Trophoblast cell (in vitro differentiated cells and primary cell): ENCODE data around the gene NKD1.
A peak's percentile ranks its signal among the peaks of the same experiment; 100 is the strongest.

Source experiments
- DNase-seq, 2 donors: peaks; one replicate each; pipeline ENCODE4 v3.0.0-alpha.2; 2016
- H2AFZ ChIP-seq: 2 replicates; pipeline ENCODE4 v1.6.1; 2013; ENCODE audit warnings: low read length, moderate library complexity, mild to moderate bottlenecking; ENCODE audit not compliant: insufficient read depth, poor library complexity
- H2AK5ac ChIP-seq: 2 replicates; pipeline ENCODE4 v1.6.1; 2013; ENCODE audit warnings: mild to moderate bottlenecking, low read length
- H2BK120ac ChIP-seq: 2 replicates; pipeline ENCODE4 v1.6.1; 2013; ENCODE audit warnings: low read length, mild to moderate bottlenecking, moderate library complexity; ENCODE audit not compliant: insufficient read depth, poor library complexity
- H2BK12ac ChIP-seq: 2 replicates; pipeline ENCODE4 v1.6.1; 2013; ENCODE audit warnings: mild to moderate bottlenecking, low read length, moderate library complexity
- H2BK5ac ChIP-seq: 2 replicates; pipeline ENCODE4 v1.6.1; 2013; ENCODE audit warnings: low read length, low read depth, moderate library complexity, mild to moderate bottlenecking; ENCODE audit not compliant: poor library complexity
- H3K14ac ChIP-seq: 2 replicates; pipeline ENCODE4 v1.6.1; 2013; ENCODE audit warnings: mild to moderate bottlenecking, low read length
- H3K18ac ChIP-seq: 2 replicates; pipeline ENCODE4 v1.6.1; 2013; ENCODE audit warnings: mild to moderate bottlenecking, low read length
- H3K23ac ChIP-seq: 2 replicates; pipeline ENCODE4 v1.6.1; 2013; ENCODE audit warnings: low read length
- H3K27ac ChIP-seq: 2 replicates; pipeline ENCODE4 v1.5.1; 2013; ENCODE audit warnings: low read depth, mild to moderate bottlenecking, inconsistent platforms, low read length, moderate library complexity
- H3K27me3 ChIP-seq: 2 replicates; pipeline ENCODE4 v1.6.1; 2013; ENCODE audit warnings: inconsistent platforms, mild to moderate bottlenecking, low read length, moderate library complexity; ENCODE audit not compliant: insufficient read depth
- H3K36me3 ChIP-seq, 2 experiments: 1 replicate in 1 of 2; 2 replicates in 1 of 2; pipeline ENCODE4 v1.6.1; 2013; ENCODE audit warnings: low read length in 2 of 2, mild to moderate bottlenecking in 2 of 2, moderate library complexity in 1 of 2; ENCODE audit not compliant: insufficient read depth in 2 of 2, control insufficient read depth in 1 of 2
- H3K4ac ChIP-seq: 2 replicates; pipeline ENCODE4 v1.6.1; 2013; ENCODE audit warnings: low read depth, mild to moderate bottlenecking, low read length, moderate library complexity
- H3K4me1 ChIP-seq, 2 experiments: 1 replicate in 1 of 2; 2 replicates in 1 of 2; pipeline ENCODE4 v1.6.1; 2013; ENCODE audit warnings: low read length in 2 of 2, mild to moderate bottlenecking in 2 of 2, moderate library complexity in 1 of 2; ENCODE audit not compliant: insufficient read depth in 2 of 2, control insufficient read depth in 1 of 2
- H3K4me2 ChIP-seq: 2 replicates; pipeline ENCODE4 v1.6.1; 2013; ENCODE audit warnings: inconsistent platforms, mild to moderate bottlenecking, low read length, moderate library complexity
- H3K4me3 ChIP-seq: 2 replicates; pipeline ENCODE4 v1.5.1; 2013; ENCODE audit warnings: mild to moderate bottlenecking, low read depth, low read length, inconsistent platforms
- H3K79me1 ChIP-seq: one replicate; pipeline ENCODE4 v1.6.1; 2013; ENCODE audit warnings: low read length
- H3K79me2 ChIP-seq: 2 replicates; pipeline ENCODE4 v1.6.1; 2013; ENCODE audit warnings: low read length, mild to moderate bottlenecking; ENCODE audit not compliant: control insufficient read depth, insufficient read depth, poor library complexity
- H3K9ac ChIP-seq: 2 replicates; pipeline ENCODE4 v1.6.1; 2013; ENCODE audit warnings: mild to moderate bottlenecking, low read length
- H3K9me3 ChIP-seq: 2 replicates; pipeline ENCODE4 v1.6.1; 2013; ENCODE audit warnings: low read depth, mild to moderate bottlenecking, control low read depth, inconsistent platforms, low read length; ENCODE audit not compliant: insufficient read depth
- H4K12ac ChIP-seq: 2 replicates; pipeline ENCODE4 v1.6.1; 2013; ENCODE audit warnings: low read depth, mild to moderate bottlenecking, low read length, moderate library complexity
- H4K8ac ChIP-seq: 2 replicates; pipeline ENCODE4 v1.6.1; 2013; ENCODE audit warnings: low read depth, mild to moderate bottlenecking, low read length, moderate library complexity
- H4K91ac ChIP-seq: one replicate; pipeline ENCODE4 v1.6.1; 2013; ENCODE audit warnings: low read depth, mild to moderate bottlenecking, low read length, moderate library complexity
- WGBS: extraction: QIAGEN DNeasy Blood & Tissue Kit; methylation state at CpG from one replicate; pipeline ENCODE4 v1.1.7; 2013; ENCODE audit warnings: missing lambda C conversion rate; ENCODE audit not compliant: insufficient read length, insufficient coverage; ENCODE audit errors: extremely low coverage; 5-methylcytosine and 5-hydroxymethylcytosine counted together

Gene NKD1

GRCh38 chr16:50681021-50681885 lies 133.1 kb downstream of the NKD1 start, which contains the start of gene SNX20:
TSS of gene SNX20 (minus strand) at chr16:50681312. CDS start at chr16:50677526, 3,786 bp downstream.
- no peak within 1 kb of the TSS for H3K9ac ChIP-seq
- no peak within 1 kb of the TSS for H2BK12ac ChIP-seq
- H3K23ac ChIP-seq = no peak within 1 kb of the TSS
- no peak within 1 kb of the TSS for H4K8ac ChIP-seq
- no peaks in the 10 kb centered on the region for H3K27me3 ChIP-seq
- H3K4me3 ChIP-seq = no peak within 1 kb of the TSS
- no peaks in the 10 kb centered on the region for H3K79me2 ChIP-seq
- peaks cover 1 to 2% of the 10 kb centered on the region in 2 experiments for H3K4me1 ChIP-seq
- no peak within 1 kb of the TSS for H3K4me2 ChIP-seq
- DNase-seq = no peak
- no peak within 1 kb of the TSS for H2BK120ac ChIP-seq
- H3K36me3 ChIP-seq = no peaks in the 10 kb centered on the region
- no peak within 1 kb of the TSS for H2AFZ ChIP-seq
- WGBS = no CpG with 5 or more reads among the region's 16 CpGs
- H2AK5ac ChIP-seq = no peak within 1 kb of the TSS
- H2BK5ac ChIP-seq = no peak within 1 kb of the TSS
- no peak within 1 kb of the TSS for H4K12ac ChIP-seq
- no peak within 1 kb of the TSS for H3K27ac ChIP-seq
- H3K14ac ChIP-seq = no peak within 1 kb of the TSS
- no peak within 1 kb of the TSS for H4K91ac ChIP-seq
- H3K18ac ChIP-seq = no peak within 1 kb of the TSS
- no peak within 1 kb of the TSS for H3K4ac ChIP-seq
- no peaks in the 10 kb centered on the region for H3K9me3 ChIP-seq
- H3K79me1 ChIP-seq = no peaks in the 10 kb centered on the region

GRCh38 chr16:50683689-50684374 lies 135.6 kb downstream of the NKD1 start:
- no peak overlapping the region for H3K4ac ChIP-seq
- no peak overlapping the region for H3K14ac ChIP-seq
- no peaks in the 10 kb centered on the region for H3K27me3 ChIP-seq
- no peak overlapping the region for H2BK5ac ChIP-seq
- H3K79me2 ChIP-seq = no peaks in the 10 kb centered on the region
- H3K4me3 ChIP-seq = no peak overlapping the region
- no peaks in the 10 kb centered on the region for H3K79me1 ChIP-seq
- H2AFZ ChIP-seq = no peak overlapping the region
- DNase-seq = peak in 1 of 2 donors; percentile 28
- WGBS = no CpG with 5 or more reads among the region's 14 CpGs
- H3K9me3 ChIP-seq = no peaks in the 10 kb centered on the region
- no peak overlapping the region for H2BK120ac ChIP-seq
- H2AK5ac ChIP-seq = no peak overlapping the region
- H3K4me1 ChIP-seq = peaks cover 4% of the 10 kb centered on the region in 2 experiments
- no peak overlapping the region for H4K8ac ChIP-seq
- no peak overlapping the region for H2BK12ac ChIP-seq
- H3K27ac ChIP-seq = no peak overlapping the region
- no peaks in the 10 kb centered on the region for H3K36me3 ChIP-seq
- H4K91ac ChIP-seq = no peak overlapping the region
- no peak overlapping the region for H3K9ac ChIP-seq
- no peak overlapping the region for H3K4me2 ChIP-seq
- no peak overlapping the region for H3K23ac ChIP-seq
- H4K12ac ChIP-seq = no peak overlapping the region
- no peak overlapping the region for H3K18ac ChIP-seq

DNA sequence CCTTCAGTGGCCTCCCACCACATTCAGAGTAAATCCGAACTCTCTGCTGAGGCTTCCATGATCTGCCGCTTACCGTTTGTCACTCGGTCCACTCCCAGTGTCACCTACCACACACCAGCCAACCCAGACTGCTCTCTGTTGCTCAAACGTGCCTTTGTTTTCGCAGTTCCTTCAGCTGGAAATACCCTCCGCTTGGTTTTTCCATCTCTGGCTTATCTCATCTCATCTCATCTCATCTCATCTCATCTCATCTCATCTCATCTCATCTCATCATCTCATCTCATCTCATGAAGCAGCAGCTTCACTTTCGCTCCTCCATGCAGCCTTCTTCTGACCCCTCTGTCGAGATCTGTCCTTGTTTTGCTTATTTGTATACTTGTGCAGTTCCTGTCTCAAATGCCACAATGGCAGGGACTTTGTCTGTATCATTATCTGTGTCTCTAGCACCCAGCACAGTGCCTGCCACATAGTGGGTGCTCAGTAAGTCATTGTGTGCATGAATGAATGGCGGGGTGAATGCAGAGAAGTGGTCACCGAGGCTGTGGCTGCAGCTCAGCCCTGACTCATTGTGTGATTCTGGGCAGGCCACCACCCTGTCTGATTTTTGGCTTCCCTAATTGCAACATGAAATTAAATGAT lies 136.7 kb downstream of the NKD1 start:
- no peaks in the 10 kb centered on the region for H3K79me1 ChIP-seq
- no peak overlapping the region for H3K18ac ChIP-seq
- no peak overlapping the region for H2BK12ac ChIP-seq
- no CpG with 5 or more reads among the region's 11 CpGs for WGBS
- no peak overlapping the region for H2BK5ac ChIP-seq
- no peaks in the 10 kb centered on the region for H3K27me3 ChIP-seq
- no peak overlapping the region for H2BK120ac ChIP-seq
- H3K79me2 ChIP-seq = no peaks in the 10 kb centered on the region
- H4K8ac ChIP-seq = no peak overlapping the region
- H3K9ac ChIP-seq = no peak overlapping the region
- H3K9me3 ChIP-seq = no peaks in the 10 kb centered on the region
- H3K27ac ChIP-seq = no peak overlapping the region
- H3K4ac ChIP-seq = no peak overlapping the region
- DNase-seq = peak; percentile 64 to 76
- peaks cover 4% of the 10 kb centered on the region in 2 experiments for H3K4me1 ChIP-seq
- no peak overlapping the region for H3K23ac ChIP-seq
- H3K36me3 ChIP-seq = no peaks in the 10 kb centered on the region
- H4K12ac ChIP-seq = no peak overlapping the region
- no peak overlapping the region for H3K14ac ChIP-seq
- H2AK5ac ChIP-seq = no peak overlapping the region
- H4K91ac ChIP-seq = no peak overlapping the region
- H2AFZ ChIP-seq = no peak overlapping the region
- H3K4me3 ChIP-seq = no peak overlapping the region
- no peak overlapping the region for H3K4me2 ChIP-seq

GRCh38 chr16:50685462-50686063 lies 137.4 kb downstream of the NKD1 start:
- Histone ChIP-seq H2AFZ (no peak overlapping the region), H3K4me2 (no peak overlapping the region), H3K79me1 (no peaks in the 10 kb centered on the region), H3K18ac (no peak overlapping the region), H3K79me2 (no peaks in the 10 kb centered on the region), H3K9me3 (no peaks in the 10 kb centered on the region), H3K27me3 (no peaks in the 10 kb centered on the region), H3K4ac (no peak overlapping the region), H4K8ac (no peak overlapping the region), H3K4me3 (no peak overlapping the region), H3K36me3 (no peaks in the 10 kb centered on the region), H2AK5ac (no peak overlapping the region), H2BK5ac (no peak overlapping the region), H2BK12ac (no peak overlapping the region), H3K4me1 (peaks cover 4% of the 10 kb centered on the region in 2 experiments), H4K12ac (no peak overlapping the region), H3K14ac (no peak overlapping the region), H3K23ac (no peak overlapping the region), H2BK120ac (no peak overlapping the region), H4K91ac (no peak overlapping the region), H3K9ac (no peak overlapping the region), H3K27ac (no peak overlapping the region)
- peak; percentile 78 to 84 for DNase-seq
- WGBS = no CpG with 5 or more reads among the region's 8 CpGs
